Ovary (tissue), 9 donors: ENCODE results near the gene SH3BGRL3. TPM values are rescaled to one million over a fixed set of nuclear protein-coding genes. Genes with fewer than 3 reads are reported as not detected.

ENCODE experiments used
- DNase-seq, 5 donors: peaks; one replicate each; pipeline ENCODE4 v3.0.0-alpha.2; 2019 to 2020
- H3K27ac ChIP-seq, 2 donors: fragments of 200-600 bp; one replicate each; pipeline versions ENCODE4 v1.5.1 to v1.8.0; 2019 to 2022
- H3K27me3 ChIP-seq: fragments of 200-600 bp; one replicate; pipeline ENCODE4 v1.8.0; 2022
- H3K36me3 ChIP-seq: fragments of 200-600 bp; sonication (generic); one replicate; pipeline ENCODE4 v1.5.1; 2019
- H3K4me1 ChIP-seq: one replicate; pipeline ENCODE4 v1.8.1; 2013; ENCODE audit warnings: mild to moderate bottlenecking, moderate library complexity; ENCODE audit not compliant: insufficient read depth
- H3K4me3 ChIP-seq: fragments of 200-600 bp; sonication (generic); one replicate; pipeline ENCODE4 v1.5.1; 2017
- H3K9me3 ChIP-seq, 2 donors: fragments of 200-600 bp in 1 of 2; sonication (generic) in 1 of 2; one replicate each; pipeline versions ENCODE4 v1.5.1 to v1.8.1; 2013 to 2019; ENCODE audit warnings: mild to moderate bottlenecking in 1 of 2, moderate library complexity in 1 of 2
- EP300 ChIP-seq: sonication (generic); formaldehyde crosslinking; IDR thresholded peaks from one replicate; pipeline ENCODE4 v1.6.1; 2017; ENCODE audit warnings: antibody characterized with exemption
- POLR2A ChIP-seq: fragments of 450-650 bp; IDR thresholded peaks from one replicate; pipeline ENCODE4 v1.6.1; 2017; ENCODE audit warnings: antibody characterized with exemption, mild to moderate bottlenecking, moderate library complexity
- WGBS, 3 donors: extraction: QIAGEN DNeasy Blood & Tissue Kit in 1 of 3; methylation state at CpG; one replicate each; pipeline versions ENCODE4 v1.1.5 to v1.1.7; 2013 to 2017; 5-methylcytosine and 5-hydroxymethylcytosine counted together
- intact Hi-C, 4 donors: fragments of 100-400 bp; cut with DNase I; formaldehyde crosslinking; loops; one replicate each; pipeline versions ENCODE4 v1.11.0 to v1.15.1; 2022 to 2023
- polyA plus RNA-seq, 2 donors: library from polyadenylated mRNA; stranded (reverse); fragments of 200-250 nt in 1 of 2; fragments of 350-450 nt in 1 of 2; fragmentation: Illumina TruSeq in 1 of 2; extraction: RNeasy Lipid Tissue Mini Kit (QIAGEN cat#74804) in 1 of 2; gene quantifications; one replicate each; pipeline ENCODE4 v1.2.3, GENCODE V29; 2013 to 2014
- total RNA-seq, 7 donors: library from RNA; depleted of rRNA in 2 of 7; stranded (reverse); fragments of >200 nt in 2 of 7; fragmentation: NEBNext Ultra II Directional in 3 of 7; extraction: Animal tissue kit (Norgen Biotek cat#: 25700) in 3 of 7; gene quantifications; one replicate each; pipeline versions ENCODE4 v1.1.0 to v1.2.4, GENCODE V29; 2016 to 2023
- TF ChIP-seq, protein P1 (sequence below), 3 donors: fragments of 450-650 bp in 2 of 3; fragments of 200-600 bp in 1 of 3; IDR thresholded peaks; one replicate each; pipeline versions ENCODE4 v1.5.1 to v1.8.0; 2016 to 2022; ENCODE audit warnings: antibody characterized with exemption in 3 of 3, mild to moderate bottlenecking in 1 of 3
- donor health status: DM: no; HTN: no; CAD: no; lungs with moderate emphysema.
- donor health status: DM: no; HTN: no; CAD: no.
- donor health status: Bipolar disorder and iron deficiency.
- donor health status: DM: yes; HTN: yes; CAD: no.
- donor health status: DM: no; HTN: no; CAD: no.
- donor health status: DM: yes; HTN: yes; CAD: no.

The SH3BGRL3 gene
- total and polyA plus RNA-seq, 9 donors: 18.6 to 242 (median 58.3) TPM

GRCh38 chr1:26285366-26286063 is 5.6 kb downstream of the SH3BGRL3 start:
- intact Hi-C loops: no loop called here
- DNase-seq: no peak

GRCh38 chr1:26286064-26286416 is 6.2 kb downstream of the SH3BGRL3 start:
- H3K27me3 ChIP-seq: no peaks in the 10 kb centered on the region
- TF ChIP-seq POLR2A (no peak), EP300 (no peak)
- TF ChIP-seq, protein P1, sequence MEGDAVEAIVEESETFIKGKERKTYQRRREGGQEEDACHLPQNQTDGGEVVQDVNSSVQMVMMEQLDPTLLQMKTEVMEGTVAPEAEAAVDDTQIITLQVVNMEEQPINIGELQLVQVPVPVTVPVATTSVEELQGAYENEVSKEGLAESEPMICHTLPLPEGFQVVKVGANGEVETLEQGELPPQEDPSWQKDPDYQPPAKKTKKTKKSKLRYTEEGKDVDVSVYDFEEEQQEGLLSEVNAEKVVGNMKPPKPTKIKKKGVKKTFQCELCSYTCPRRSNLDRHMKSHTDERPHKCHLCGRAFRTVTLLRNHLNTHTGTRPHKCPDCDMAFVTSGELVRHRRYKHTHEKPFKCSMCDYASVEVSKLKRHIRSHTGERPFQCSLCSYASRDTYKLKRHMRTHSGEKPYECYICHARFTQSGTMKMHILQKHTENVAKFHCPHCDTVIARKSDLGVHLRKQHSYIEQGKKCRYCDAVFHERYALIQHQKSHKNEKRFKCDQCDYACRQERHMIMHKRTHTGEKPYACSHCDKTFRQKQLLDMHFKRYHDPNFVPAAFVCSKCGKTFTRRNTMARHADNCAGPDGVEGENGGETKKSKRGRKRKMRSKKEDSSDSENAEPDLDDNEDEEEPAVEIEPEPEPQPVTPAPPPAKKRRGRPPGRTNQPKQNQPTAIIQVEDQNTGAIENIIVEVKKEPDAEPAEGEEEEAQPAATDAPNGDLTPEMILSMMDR (IDR thresholded peaks at IDR 0.05): no peak
- H3K4me1 ChIP-seq: no peaks in the 10 kb centered on the region
- H3K27ac ChIP-seq: no peak overlapping the region
- WGBS, 3 donors: 71 to 84% (median 78%) methylated on average over 2 of the region's 2 CpGs
- intact Hi-C loops: no loop called here
- H3K36me3 ChIP-seq: no peaks in the 10 kb centered on the region
- no peaks in the 10 kb centered on the region for H3K9me3 ChIP-seq
- DNase-seq: no peak
- H3K4me3 ChIP-seq: no peak overlapping the region

More at GRCh38 chr1:26285366-26286063, 5.6 kb downstream of the SH3BGRL3 start:
- Histone ChIP-seq H3K9me3 (no peaks in the 10 kb centered on the region), H3K4me3 (no peak overlapping the region), H3K27me3 (no peaks in the 10 kb centered on the region), H3K27ac (no peak overlapping the region), H3K4me1 (no peaks in the 10 kb centered on the region), H3K36me3 (no peaks in the 10 kb centered on the region)
- TF ChIP-seq POLR2A: no peak
- TF ChIP-seq EP300: no peak
- TF ChIP-seq, protein P1 (IDR thresholded peaks at IDR 0.05): no peak
- 78 to 82% (median 81%) methylated on average over 10 to 19 of the region's 19 CpGs for WGBS, 3 donors

DNA sequence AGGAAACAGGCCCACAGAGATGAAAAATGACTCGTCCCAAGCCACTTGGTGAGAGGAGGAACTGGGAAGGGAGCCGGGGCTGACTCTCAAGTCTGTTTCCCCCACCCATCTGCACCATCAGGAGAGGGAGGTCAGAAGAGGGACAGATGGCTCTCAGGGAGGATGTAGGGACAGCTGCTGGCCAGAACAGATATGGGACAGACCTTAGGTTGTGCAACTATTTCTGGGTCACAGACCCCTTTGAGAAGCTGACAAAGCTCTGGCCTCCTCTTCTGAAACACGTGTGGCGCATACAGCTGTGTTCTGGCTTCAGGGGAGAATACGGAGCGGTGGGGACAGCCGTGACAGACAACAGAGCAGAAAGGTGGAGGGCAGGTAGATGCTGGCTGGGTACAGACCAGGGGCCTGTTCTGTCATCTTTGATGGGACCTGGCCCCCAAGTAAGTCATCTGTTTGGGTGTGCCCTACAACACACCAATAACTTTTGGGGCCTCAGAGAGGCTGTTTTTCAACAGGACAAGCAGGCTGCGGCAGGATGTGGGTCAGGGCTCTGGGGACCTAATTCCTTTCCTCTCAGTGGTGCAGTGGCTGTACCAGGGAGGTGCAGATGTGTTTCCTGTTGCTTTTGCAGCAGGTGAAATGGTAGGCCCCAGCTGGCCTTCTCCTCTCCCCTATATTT is 7.3 kb downstream of the SH3BGRL3 start:
- no peaks in the 10 kb centered on the region for H3K27me3 ChIP-seq
- no peaks in the 10 kb centered on the region for H3K36me3 ChIP-seq
- intact Hi-C loops: no loop called here
- no peak overlapping the region for H3K27ac ChIP-seq
- TF ChIP-seq, protein P1 (IDR thresholded peaks at IDR 0.05): no peak
- TF ChIP-seq POLR2A: no peak
- TF ChIP-seq EP300: no peak
- H3K4me3 ChIP-seq: no peak overlapping the region
- no peaks in the 10 kb centered on the region for H3K4me1 ChIP-seq
- H3K9me3 ChIP-seq: no peaks in the 10 kb centered on the region
- no peak for DNase-seq
- WGBS, 3 donors: 79 to 87% (median 80%) methylated on average over 8 of the region's 8 CpGs

DNA sequence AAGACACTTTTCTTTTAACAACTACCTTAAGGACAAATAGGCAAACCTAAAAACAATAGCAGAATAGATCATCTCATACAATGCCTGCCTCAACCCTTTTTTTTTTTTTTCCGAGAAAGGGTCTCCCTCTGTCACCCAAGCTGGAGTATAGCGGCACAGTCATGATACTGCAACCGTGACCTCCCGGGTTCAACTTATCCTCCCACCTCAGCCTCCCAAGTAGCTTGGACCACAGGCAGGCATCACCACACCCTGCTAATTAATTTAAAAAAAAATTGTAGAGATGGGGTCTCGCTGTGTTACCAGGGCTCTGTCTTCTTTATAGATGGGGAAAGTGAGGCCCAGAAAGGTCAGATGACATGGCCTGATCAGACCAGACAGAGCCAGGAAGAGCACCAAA is 7.9 kb downstream of the SH3BGRL3 start:
- no peak overlapping the region for H3K4me3 ChIP-seq
- TF ChIP-seq EP300: no peak
- TF ChIP-seq POLR2A: no peak
- TF ChIP-seq, protein P1 (IDR thresholded peaks at IDR 0.05): no peak
- 84 to 88% (median 86%) methylated on average over 5 of the region's 5 CpGs for WGBS, 3 donors
- no peak for DNase-seq
- H3K36me3 ChIP-seq: no peaks in the 10 kb centered on the region
- no peaks in the 10 kb centered on the region for H3K4me1 ChIP-seq
- H3K27me3 ChIP-seq: no peaks in the 10 kb centered on the region
- H3K27ac ChIP-seq: no peak overlapping the region
- H3K9me3 ChIP-seq: no peaks in the 10 kb centered on the region
- intact Hi-C loops: no loop called here
